ENCODE results near the gene FRZB.

- TF ChIP-seq GATA3 (IDR thresholded peaks at IDR 0.05; ENCODE audit: low read depth, low read length) (no peak), GATA2 (IDR thresholded peaks at IDR 0.05; ENCODE audit: low read depth, low read length) (no peak)
These were observed 27.2 kb upstream of the FRZB start for GRCh38 chr2:182893666-182894065.
